Measurements from ENCODE around the gene MRPL44.
A peak's percentile ranks its signal among the peaks of the same experiment; 100 is the strongest.

Gene MRPL44

GRCh38 chr2:223957092-223957851 lies at the start of gene MRPL44:
TSS of gene MRPL44 (plus strand) at chr2:223957463. CDS start at chr2:223957473, 10 bp downstream.
- H3K4me3 ChIP-seq (ENCODE audit: low read length) = peak within 1 kb of the TSS; percentile 96
- TF ChIP-seq ZNF274 (IDR thresholded peaks at IDR 0.05; ENCODE audit: low read depth, low read length) = no peak

- no peak for TF ChIP-seq ZNF274 (IDR thresholded peaks at IDR 0.05; ENCODE audit: low read depth, low read length)
- H3K4me3 ChIP-seq (ENCODE audit: low read length) = no peak overlapping the region
These were observed 48.8 kb upstream of the MRPL44 start for GRCh38 chr2:223908304-223908998.

- no peak for TF ChIP-seq ZNF274 (IDR thresholded peaks at IDR 0.05; ENCODE audit: low read depth, low read length)
- H3K4me3 ChIP-seq (ENCODE audit: low read length) = no peak overlapping the region
These were observed 48.1 kb upstream of the MRPL44 start for GRCh38 chr2:223909001-223909741.

- TF ChIP-seq ZNF274 (IDR thresholded peaks at IDR 0.05; ENCODE audit: low read depth, low read length) = no peak
- no peak overlapping the region for H3K4me3 ChIP-seq (ENCODE audit: low read length)
These were observed 42.9 kb upstream of the MRPL44 start for GRCh38 chr2:223914324-223914723.

- no peak for TF ChIP-seq ZNF274 (IDR thresholded peaks at IDR 0.05; ENCODE audit: low read depth, low read length)
- no peak overlapping the region for H3K4me3 ChIP-seq (ENCODE audit: low read length)
These were observed 42.2 kb upstream of the MRPL44 start for GRCh38 chr2:223915071-223915470.

GRCh38 chr2:223916181-223916920 lies 40.9 kb upstream of the MRPL44 start:
- no peak for TF ChIP-seq ZNF274 (IDR thresholded peaks at IDR 0.05; ENCODE audit: low read depth, low read length)
- no peak overlapping the region for H3K4me3 ChIP-seq (ENCODE audit: low read length)

- no peak overlapping the region for H3K4me3 ChIP-seq (ENCODE audit: low read length)
- TF ChIP-seq ZNF274 (IDR thresholded peaks at IDR 0.05; ENCODE audit: low read depth, low read length) = no peak
These were observed 38.6 kb upstream of the MRPL44 start for GRCh38 chr2:223918671-223919134.

- no peak for TF ChIP-seq ZNF274 (IDR thresholded peaks at IDR 0.05; ENCODE audit: low read depth, low read length)
- no peak overlapping the region for H3K4me3 ChIP-seq (ENCODE audit: low read length)
These were observed 37.2 kb upstream of the MRPL44 start for GRCh38 chr2:223920109-223920508.

GRCh38 chr2:223921204-223921603 lies 36.1 kb upstream of the MRPL44 start:
- no peak overlapping the region for H3K4me3 ChIP-seq (ENCODE audit: low read length)
- no peak for TF ChIP-seq ZNF274 (IDR thresholded peaks at IDR 0.05; ENCODE audit: low read depth, low read length)

- no peak overlapping the region for H3K4me3 ChIP-seq (ENCODE audit: low read length)
- no peak for TF ChIP-seq ZNF274 (IDR thresholded peaks at IDR 0.05; ENCODE audit: low read depth, low read length)
These were observed 35.0 kb upstream of the MRPL44 start for GRCh38 chr2:223922308-223922707.

GRCh38 chr2:223923976-223924375 lies 33.3 kb upstream of the MRPL44 start:
- TF ChIP-seq ZNF274 (IDR thresholded peaks at IDR 0.05; ENCODE audit: low read depth, low read length) = no peak
- no peak overlapping the region for H3K4me3 ChIP-seq (ENCODE audit: low read length)

GRCh38 chr2:223925106-223925505 lies 32.2 kb upstream of the MRPL44 start:
- no peak for TF ChIP-seq ZNF274 (IDR thresholded peaks at IDR 0.05; ENCODE audit: low read depth, low read length)
- H3K4me3 ChIP-seq (ENCODE audit: low read length) = no peak overlapping the region

GRCh38 chr2:223928113-223929006 lies 28.9 kb upstream of the MRPL44 start:
- H3K4me3 ChIP-seq (ENCODE audit: low read length) = no peak overlapping the region
- no peak for TF ChIP-seq ZNF274 (IDR thresholded peaks at IDR 0.05; ENCODE audit: low read depth, low read length)
